T-helper 17 cell (primary cell): Measurements from ENCODE around the gene PEX6. TPM values are rescaled to one million over a fixed set of nuclear protein-coding genes. Genes with fewer than 3 reads are reported as not detected.
A peak's percentile ranks its signal among the peaks of the same experiment; 100 is the strongest.
"Not testable (repeated sequence)": the region's sequence is repeated elsewhere in the genome, so short reads cannot be mapped to it uniquely, and the experiment has no call there.

Experiments
- ATAC-seq: fragments of 150-1000 bp; cut with Tn5 transposase; 2 replicates; pipeline ENCODE4 v1.10.0; 2021; ENCODE audit warnings: mild to moderate bottlenecking, moderate library complexity
- DNase-seq, 3 donors: peaks; one replicate each; pipeline versions ENCODE4 v3.0.0 to v3.0.0-alpha.2; 2020 to 2021
- H3K9me3 ChIP-seq: one replicate; pipeline ENCODE4 v1.7.0; 2013; ENCODE audit warnings: low read length, mild to moderate bottlenecking; ENCODE audit not compliant: control insufficient read depth, poor library complexity, severe bottlenecking
- H3K27ac Mint-ChIP-seq: one replicate; pipeline ENCODE4 v1.8.0; 2022; ENCODE audit warnings: mild to moderate bottlenecking, moderate library complexity, mixed read lengths
- H3K27me3 Mint-ChIP-seq: one replicate; pipeline ENCODE4 v1.8.0; 2022; ENCODE audit warnings: mixed read lengths
- H3K36me3 Mint-ChIP-seq: one replicate; pipeline ENCODE4 v1.8.0; 2022; ENCODE audit warnings: low read depth, mixed read lengths
- H3K4me1 Mint-ChIP-seq: one replicate; pipeline ENCODE4 v1.8.0; 2022; ENCODE audit warnings: mild to moderate bottlenecking, mixed read lengths
- H3K4me3 Mint-ChIP-seq: one replicate; pipeline ENCODE4 v1.8.0; 2022; ENCODE audit warnings: mild to moderate bottlenecking, moderate library complexity, mixed read lengths
- total RNA-seq, 4 donors: library from RNA in 2 of 4; stranded (reverse) in 2 of 4; gene quantifications; one replicate each; pipeline ENCODE4 v1.2.3 and lab custom pipeline; 2022 to 2026

PEX6 gene
- total RNA-seq, 2 donors from 2014 or later: 10.2 to 15.5 TPM

DNA sequence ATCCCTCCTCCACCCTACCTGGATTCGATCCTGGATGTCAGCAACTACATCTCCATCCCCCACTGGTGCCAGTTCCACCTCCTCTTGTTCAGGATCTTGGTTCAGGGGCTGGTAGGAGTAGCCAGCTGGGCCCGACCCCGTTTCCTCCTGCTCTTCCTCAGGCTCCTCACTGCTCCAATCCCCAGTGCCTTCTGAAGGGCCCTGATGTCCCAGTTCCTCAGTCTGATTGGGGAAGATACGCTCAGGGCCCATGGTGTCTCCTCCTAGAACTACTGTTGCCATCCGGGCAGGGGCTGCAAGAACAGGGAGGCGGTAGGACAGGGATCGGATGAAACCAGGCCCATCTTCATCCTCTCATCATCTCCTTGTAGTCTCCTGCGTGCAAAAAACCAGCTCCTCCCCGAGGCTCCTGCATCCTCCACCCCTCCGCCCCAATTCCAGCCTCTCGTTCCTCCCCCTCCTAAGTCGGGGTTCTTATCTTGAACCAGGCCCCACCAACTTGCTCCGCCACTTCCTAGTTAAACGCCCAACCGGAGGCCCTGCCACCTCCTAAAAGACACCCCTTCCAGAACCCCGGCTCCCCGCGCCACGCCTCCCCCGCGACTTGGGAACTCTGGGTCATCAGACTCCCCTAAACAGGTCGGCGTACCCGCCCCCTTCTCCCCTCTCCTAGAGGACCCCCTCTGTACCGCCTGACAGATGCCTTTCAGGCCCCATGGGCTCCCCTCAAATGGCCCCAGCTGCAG lies 34.3 kb upstream of the PEX6 start:
- Mint-ChIP-seq H3K4me1 (peaks cover 42% of the 10 kb centered on the region), H3K27ac (peak overlapping the region; percentile 93), H3K36me3 (peaks cover 6% of the 10 kb centered on the region), H3K27me3 (no peaks in the 10 kb centered on the region), H3K4me3 (peak overlapping the region; percentile 98)
- DNase-seq: no peak
- H3K9me3 ChIP-seq: no peaks in the 10 kb centered on the region
- peak; percentile 18 for ATAC-seq

DNA sequence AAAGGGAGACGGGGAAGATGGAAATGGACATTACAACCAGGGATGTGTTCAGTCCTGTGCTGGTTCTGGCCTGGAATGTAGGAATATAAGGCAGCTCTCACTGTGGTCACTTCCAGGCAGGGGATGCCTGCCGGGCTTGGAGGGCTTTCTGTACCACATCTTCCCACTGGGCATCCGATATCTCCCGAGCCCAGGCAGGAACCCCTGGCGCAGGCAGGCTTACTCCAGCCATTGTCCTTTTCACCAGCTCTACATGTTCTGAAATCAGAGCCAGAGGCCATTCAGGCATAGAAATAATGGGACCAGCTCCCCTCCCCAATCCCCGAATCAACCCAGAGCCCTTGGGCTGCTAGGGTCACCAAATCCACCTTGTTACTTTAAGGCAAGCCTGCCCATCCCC lies 33.4 kb upstream of the PEX6 start:
- Mint-ChIP-seq H3K4me3 (peak overlapping the region; percentile 98), H3K4me1 (peaks cover 36% of the 10 kb centered on the region)

DNA sequence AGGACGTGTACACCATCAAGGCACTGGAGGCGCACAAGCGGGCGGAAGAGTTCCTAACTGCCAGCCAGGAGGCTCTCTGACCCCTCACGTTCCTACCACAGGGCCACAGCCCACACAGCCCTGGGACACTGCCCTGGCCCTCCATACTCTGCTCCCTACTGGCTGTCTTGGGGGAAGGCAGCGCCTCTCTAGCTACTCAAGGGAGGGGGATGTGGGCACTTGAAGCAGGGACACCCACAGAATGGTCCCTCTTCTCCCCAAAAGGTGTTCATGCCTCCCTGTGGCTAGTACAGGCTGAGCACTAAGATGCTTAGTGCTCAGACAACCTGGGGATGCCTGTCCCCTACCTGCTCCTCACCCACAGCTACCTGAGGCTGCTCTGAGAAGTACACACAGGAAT lies 32.2 kb upstream of the PEX6 start:
- Mint-ChIP-seq H3K4me1 (peaks cover 34% of the 10 kb centered on the region), H3K4me3 (no peak overlapping the region), H3K27ac (peak overlapping the region; percentile 93), H3K36me3 (peaks cover 6% of the 10 kb centered on the region), H3K27me3 (no peaks in the 10 kb centered on the region)
- DNase-seq: no peak
- H3K9me3 ChIP-seq: no peaks in the 10 kb centered on the region
- no peak for ATAC-seq

More for the DNA sequence above, 33.4 kb upstream of the PEX6 start:
- no peaks in the 10 kb centered on the region for H3K27me3 Mint-ChIP-seq
- no peak for DNase-seq
- no peaks in the 10 kb centered on the region for H3K9me3 ChIP-seq
- H3K27ac Mint-ChIP-seq: peak overlapping the region; percentile 93
- ATAC-seq: no peak
- H3K36me3 Mint-ChIP-seq: peaks cover 6% of the 10 kb centered on the region

DNA sequence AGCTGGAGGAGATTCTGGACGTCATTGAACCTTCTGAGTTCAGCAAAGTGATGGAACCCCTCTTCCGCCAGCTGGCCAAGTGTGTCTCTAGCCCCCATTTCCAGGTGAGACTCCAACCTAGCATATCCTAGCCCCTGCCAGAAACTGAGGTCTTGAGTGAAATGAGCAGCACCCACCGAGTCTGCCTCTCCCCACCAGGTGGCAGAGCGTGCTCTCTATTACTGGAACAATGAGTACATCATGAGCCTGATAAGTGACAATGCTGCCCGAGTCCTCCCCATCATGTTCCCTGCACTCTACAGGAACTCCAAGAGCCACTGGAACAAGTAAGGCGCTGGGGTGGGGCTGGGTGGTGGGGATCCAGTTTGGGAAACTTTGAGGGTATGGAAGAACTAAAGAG lies 30.1 kb upstream of the PEX6 start:
- Mint-ChIP-seq H3K27ac (peak overlapping the region; percentile 63), H3K36me3 (peaks cover 8% of the 10 kb centered on the region), H3K4me1 (peaks cover 23% of the 10 kb centered on the region), H3K4me3 (no peak overlapping the region), H3K27me3 (no peaks in the 10 kb centered on the region)
- peak in 1 of 3 donors; percentile 25 for DNase-seq
- no peaks in the 10 kb centered on the region for H3K9me3 ChIP-seq
- no peak for ATAC-seq

DNA sequence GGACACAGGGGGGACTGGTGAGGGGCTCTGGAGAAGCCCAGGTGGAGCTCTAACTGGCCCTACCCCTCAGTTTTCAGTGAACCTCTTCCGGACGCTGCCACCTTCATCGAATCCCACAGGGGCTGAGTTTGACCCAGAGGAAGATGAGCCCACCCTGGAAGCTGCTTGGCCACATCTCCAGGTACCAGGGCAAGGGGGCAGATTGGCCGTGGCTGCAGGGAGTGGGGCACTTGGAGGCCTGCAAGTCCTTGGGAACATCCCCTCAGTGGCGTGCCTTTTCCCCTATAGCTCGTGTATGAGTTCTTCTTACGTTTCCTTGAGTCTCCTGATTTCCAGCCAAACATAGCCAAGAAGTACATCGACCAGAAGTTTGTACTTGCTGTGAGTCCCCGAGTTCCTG lies 28.1 kb upstream of the PEX6 start:
- Mint-ChIP-seq H3K4me3 (no peak overlapping the region), H3K36me3 (peaks cover 8% of the 10 kb centered on the region), H3K27me3 (no peaks in the 10 kb centered on the region), H3K4me1 (peaks cover 6% of the 10 kb centered on the region), H3K27ac (no peak overlapping the region)
- no peak for ATAC-seq
- no peak for DNase-seq
- no peaks in the 10 kb centered on the region for H3K9me3 ChIP-seq

DNA sequence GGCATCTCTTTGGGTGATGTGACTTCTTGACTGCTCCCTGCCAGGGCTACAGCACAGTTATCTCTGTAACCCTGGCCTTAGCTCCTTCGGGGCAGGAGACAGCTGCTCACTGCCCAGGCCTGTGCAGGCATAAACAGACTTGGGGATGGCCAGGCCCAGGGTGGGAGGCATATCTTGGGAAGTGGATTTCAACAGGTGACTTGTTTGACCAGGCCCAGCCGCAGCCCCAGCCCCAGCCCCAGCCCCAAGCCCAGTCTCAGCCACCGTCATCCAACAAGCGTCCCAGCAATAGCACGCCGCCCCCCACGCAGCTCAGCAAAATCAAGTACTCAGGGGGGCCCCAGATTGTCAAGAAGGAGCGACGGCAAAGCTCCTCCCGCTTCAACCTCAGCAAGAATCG lies 27.3 kb upstream of the PEX6 start:
- H3K27ac Mint-ChIP-seq: peak overlapping the region; percentile 75
- H3K4me1 Mint-ChIP-seq: peaks cover 5% of the 10 kb centered on the region
- peaks cover 4% of the 10 kb centered on the region for H3K36me3 Mint-ChIP-seq
- ATAC-seq (no peak), DNase-seq (no peak)
- no peaks in the 10 kb centered on the region for H3K9me3 ChIP-seq
- H3K27me3 Mint-ChIP-seq: no peaks in the 10 kb centered on the region
- no peak overlapping the region for H3K4me3 Mint-ChIP-seq

DNA sequence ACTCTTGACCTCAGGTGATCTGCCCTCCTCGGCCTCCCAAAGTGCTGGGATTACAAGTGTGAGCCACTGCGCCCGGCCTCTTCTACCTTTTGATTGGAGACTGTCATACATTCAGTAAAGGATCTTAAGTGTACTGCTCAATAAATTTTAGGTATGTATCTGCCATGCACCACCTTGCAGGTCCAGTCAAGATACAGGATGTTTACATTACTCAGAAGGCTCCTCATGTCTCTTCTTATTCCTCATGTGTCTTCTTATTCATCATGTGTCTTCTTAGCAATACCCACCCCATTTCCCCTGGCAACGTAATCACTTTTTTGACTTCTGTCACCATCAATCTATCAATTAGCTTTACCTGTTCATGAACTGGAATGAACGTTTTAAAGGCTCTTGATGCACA lies 26.9 kb upstream of the PEX6 start:
- peak overlapping the region; percentile 75 for H3K27ac Mint-ChIP-seq
- no peaks in the 10 kb centered on the region for H3K9me3 ChIP-seq
- H3K36me3 Mint-ChIP-seq: peaks cover 4% of the 10 kb centered on the region
- H3K4me3 Mint-ChIP-seq: no peak overlapping the region
- H3K4me1 Mint-ChIP-seq: peaks cover 5% of the 10 kb centered on the region
- no peaks in the 10 kb centered on the region for H3K27me3 Mint-ChIP-seq
- no peak for DNase-seq
- no peak for ATAC-seq

DNA sequence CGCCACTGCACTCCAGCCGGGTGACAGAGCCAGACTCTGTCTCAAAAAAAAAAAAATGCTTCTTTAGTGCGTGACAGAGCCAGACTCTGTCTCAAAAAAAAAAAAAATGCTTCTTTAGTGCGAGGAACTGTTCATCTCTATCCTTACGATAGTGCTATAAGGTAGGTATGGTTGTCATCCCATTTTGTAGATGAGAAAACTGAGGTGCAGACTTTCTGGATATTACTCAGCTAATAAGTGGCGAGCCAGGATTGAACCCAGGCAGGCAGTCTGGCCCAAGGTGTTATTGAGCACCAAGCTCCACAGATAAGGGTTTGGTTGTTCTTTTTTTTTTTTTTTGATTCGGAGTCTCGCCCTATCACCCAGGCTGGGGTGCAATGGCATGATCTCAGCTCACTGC lies 22.9 kb upstream of the PEX6 start:
- H3K27ac Mint-ChIP-seq: no peak overlapping the region
- H3K4me3 Mint-ChIP-seq: no peak overlapping the region
- peaks cover 8% of the 10 kb centered on the region for H3K4me1 Mint-ChIP-seq
- ATAC-seq: no peak
- no peaks in the 10 kb centered on the region for H3K9me3 ChIP-seq
- no peak for DNase-seq
- no peaks in the 10 kb centered on the region for H3K27me3 Mint-ChIP-seq
- peaks cover 2% of the 10 kb centered on the region for H3K36me3 Mint-ChIP-seq

DNA sequence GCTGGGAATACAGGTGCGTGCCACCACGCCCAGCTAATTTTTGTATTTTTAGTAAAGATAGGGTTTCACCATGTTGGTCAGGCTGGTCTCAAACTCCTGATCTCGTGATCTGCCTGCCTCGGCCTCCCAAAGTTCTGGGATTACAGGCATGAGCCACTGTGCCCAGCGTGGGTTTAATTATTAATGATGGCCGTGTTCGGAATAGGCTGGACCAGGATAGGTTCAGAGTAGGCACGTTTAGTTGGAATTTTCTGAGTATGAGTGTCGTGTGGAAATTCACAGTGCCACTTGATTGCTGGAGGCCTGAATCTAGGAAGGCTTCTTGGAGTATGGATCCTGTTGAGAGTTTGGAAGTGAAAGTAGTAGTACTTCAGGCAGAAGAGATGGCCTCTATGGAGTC lies 19.2 kb upstream of the PEX6 start:
- H3K4me1 Mint-ChIP-seq, ATAC-seq, DNase-seq, H3K9me3 ChIP-seq, H3K4me3 Mint-ChIP-seq, H3K27me3 Mint-ChIP-seq, H3K27ac Mint-ChIP-seq, H3K36me3 Mint-ChIP-seq: not testable (repeated sequence)

DNA sequence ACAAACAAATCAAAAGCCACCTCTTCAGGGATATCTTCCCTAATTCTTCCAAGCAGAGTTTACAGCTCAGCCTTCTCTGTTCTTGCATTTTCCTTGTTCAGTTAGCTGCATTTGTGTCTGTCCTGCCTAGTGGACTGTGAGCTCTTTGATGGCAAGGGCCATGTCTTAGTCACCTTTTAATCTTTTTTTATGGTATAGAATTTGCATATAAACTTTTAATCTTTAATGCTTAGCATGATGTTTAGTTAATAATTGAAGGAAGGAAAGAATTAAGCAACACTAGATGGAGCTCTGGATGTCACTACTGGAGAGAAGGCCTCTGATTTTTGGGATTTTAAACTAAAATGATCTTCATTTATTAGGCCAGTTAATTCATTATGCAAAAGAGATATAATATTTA lies 17.5 kb upstream of the PEX6 start:
- no peak for ATAC-seq
- H3K4me3 Mint-ChIP-seq: no peak overlapping the region
- no peaks in the 10 kb centered on the region for H3K9me3 ChIP-seq
- H3K36me3 Mint-ChIP-seq: no peaks in the 10 kb centered on the region
- no peaks in the 10 kb centered on the region for H3K27me3 Mint-ChIP-seq
- no peak overlapping the region for H3K27ac Mint-ChIP-seq
- H3K4me1 Mint-ChIP-seq: peaks cover 6% of the 10 kb centered on the region
- DNase-seq: no peak

DNA sequence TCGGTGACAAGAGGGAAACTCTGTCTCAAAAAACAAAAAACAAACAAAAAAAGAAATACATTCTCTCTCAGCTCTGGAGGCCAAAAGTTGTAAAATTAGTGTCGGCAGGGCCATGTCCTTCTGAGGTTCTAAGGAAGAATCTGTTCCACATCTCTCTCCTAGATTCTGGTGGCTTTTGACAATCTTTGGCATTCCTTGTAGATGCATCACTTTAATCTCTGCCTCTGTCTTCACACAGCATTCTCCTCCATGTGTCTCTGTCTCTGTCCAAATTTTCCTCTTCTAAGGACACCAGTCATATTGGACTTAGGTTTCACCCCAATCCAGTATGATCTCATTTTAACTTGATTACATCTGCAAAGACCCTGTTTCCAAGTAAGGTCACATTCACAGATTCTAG lies 14.5 kb upstream of the PEX6 start:
- no peaks in the 10 kb centered on the region for H3K9me3 ChIP-seq
- Mint-ChIP-seq H3K4me1 (peaks cover 11% of the 10 kb centered on the region), H3K36me3 (peaks cover 3% of the 10 kb centered on the region), H3K27me3 (no peaks in the 10 kb centered on the region), H3K4me3 (no peak overlapping the region), H3K27ac (peak overlapping the region; percentile 81)
- no peak for ATAC-seq
- no peak for DNase-seq

DNA sequence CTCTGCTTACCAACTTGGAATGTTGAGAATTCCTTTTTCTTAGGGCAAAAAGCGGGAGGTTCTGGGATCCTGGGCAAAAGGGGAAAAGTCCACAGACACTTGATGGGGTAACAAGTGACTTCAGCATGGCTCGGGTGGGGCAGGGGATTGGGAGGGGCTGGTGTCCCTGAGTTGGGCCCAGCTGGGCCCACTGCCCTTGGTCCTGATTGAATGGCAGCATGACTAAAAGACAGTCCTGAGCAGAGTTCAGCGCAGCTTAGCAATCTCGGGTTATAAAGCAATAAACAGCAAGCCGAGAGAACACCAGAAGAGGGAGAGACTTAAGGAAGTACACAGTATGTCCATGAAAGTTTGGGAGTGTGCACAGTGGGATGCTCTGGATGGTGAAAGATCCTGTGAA lies 10.9 kb upstream of the PEX6 start:
- Mint-ChIP-seq H3K4me1 (peaks cover 38% of the 10 kb centered on the region), H3K27ac (peak overlapping the region; percentile 37)

DNA sequence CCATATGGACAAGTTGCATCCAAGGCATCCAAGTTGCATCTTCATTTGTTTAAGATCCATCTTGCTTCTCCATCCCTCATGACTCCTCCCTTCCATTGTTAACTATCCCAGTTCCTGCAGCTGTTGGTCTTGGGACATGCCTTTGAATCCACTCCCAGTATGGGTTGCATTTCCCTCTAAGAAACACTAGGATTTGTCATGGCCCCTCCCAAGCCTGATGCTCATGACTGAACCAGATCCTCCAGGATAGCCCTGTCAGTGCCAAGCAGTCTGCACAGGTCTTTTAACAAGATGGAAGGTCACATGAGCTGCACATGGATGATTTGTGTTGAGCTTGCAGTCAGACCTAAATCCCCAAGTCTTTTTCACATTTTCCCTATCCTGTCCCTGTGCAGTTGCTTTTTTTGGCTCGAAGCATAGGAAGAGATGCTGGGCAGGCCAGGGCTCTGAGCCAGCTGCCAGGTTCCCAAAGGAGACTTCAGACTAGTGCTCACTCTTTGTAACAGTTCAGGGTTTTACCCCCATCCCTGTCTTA lies 9.6 kb upstream of the PEX6 start:
- Mint-ChIP-seq H3K27ac (peak overlapping the region; percentile 97), H3K27me3 (no peaks in the 10 kb centered on the region), H3K4me3 (peak overlapping the region; percentile 36), H3K36me3 (peaks cover 3% of the 10 kb centered on the region), H3K4me1 (peaks cover 45% of the 10 kb centered on the region)
- ATAC-seq: no peak
- no peaks in the 10 kb centered on the region for H3K9me3 ChIP-seq
- DNase-seq: no peak

More for the DNA sequence above, 10.9 kb upstream of the PEX6 start:
- ATAC-seq (no peak), DNase-seq (no peak)
- H3K27me3 Mint-ChIP-seq: no peaks in the 10 kb centered on the region
- peaks cover 3% of the 10 kb centered on the region for H3K36me3 Mint-ChIP-seq
- no peak overlapping the region for H3K4me3 Mint-ChIP-seq
- H3K9me3 ChIP-seq: no peaks in the 10 kb centered on the region
